SK-N-SH treated with all-trans-retinoic acid at 6 μM for 48 hours (cell line): ENCODE data around the gene DEDD.

Experiments
- ATAC-seq: fragments of 200-7000 bp; cut with Tn5 transposase; 3 replicates; pipeline ENCODE4 v1.9.1; 2020; ENCODE audit warnings: mild to moderate bottlenecking, moderate library complexity
- ARNTL ChIP-seq: fragments of 450-650 bp; formaldehyde crosslinking; IDR thresholded peaks from 2 replicates; pipeline ENCODE4 v1.5.0; 2020; ENCODE audit warnings: low read depth, mild to moderate bottlenecking, moderate library complexity, borderline replicate concordance
- BACH2 ChIP-seq: fragments of 250-450 bp; sonication (Bioruptor Pico); IDR thresholded peaks from 2 replicates; pipeline ENCODE4 v1.9.0; 2021; ENCODE audit warnings: mild to moderate bottlenecking, borderline replicate concordance
- ISL1 ChIP-seq: fragments of 250-450 bp; sonication (Bioruptor Pico); IDR thresholded peaks from 2 replicates; pipeline ENCODE4 v2.1.2; 2022; ENCODE audit warnings: mild to moderate bottlenecking, moderate library complexity
- PATZ1 ChIP-seq: fragments of 250-450 bp; sonication (Bioruptor Pico); IDR thresholded peaks from 2 replicates; pipeline ENCODE4 v1.8.0; 2020; ENCODE audit warnings: mild to moderate bottlenecking, moderate library complexity, borderline replicate concordance
- POU6F1 ChIP-seq: fragments of 250-450 bp; sonication (Bioruptor Pico); IDR thresholded peaks from 2 replicates; pipeline ENCODE4 v1.8.0; 2021; ENCODE audit warnings: low read depth, mild to moderate bottlenecking, moderate library complexity, borderline replicate concordance
- RARB ChIP-seq: fragments of 250-450 bp; sonication (Bioruptor Pico); IDR thresholded peaks from 2 replicates; pipeline ENCODE4 v1.8.0; 2021; ENCODE audit warnings: mild to moderate bottlenecking, moderate library complexity
- SNAI2 ChIP-seq: fragments of 250-450 bp; sonication (Bioruptor Pico); IDR thresholded peaks from 2 replicates; pipeline ENCODE4 v1.5.0; 2020; ENCODE audit warnings: mild to moderate bottlenecking, moderate library complexity
- TOX ChIP-seq: fragments of 250-450 bp; sonication (Bioruptor Pico); IDR thresholded peaks from 2 replicates; pipeline ENCODE4 v1.8.0; 2021; ENCODE audit warnings: mild to moderate bottlenecking, moderate library complexity, borderline replicate concordance
- ZC3H10 ChIP-seq: fragments of 250-450 bp; sonication (Bioruptor Pico); IDR thresholded peaks from 2 replicates; pipeline ENCODE4 v1.5.1; 2021; ENCODE audit warnings: mild to moderate bottlenecking, moderate library complexity
- ZFP3 ChIP-seq: fragments of 250-450 bp; sonication (Bioruptor Pico); IDR thresholded peaks from 2 replicates; pipeline ENCODE4 v1.5.0; 2020; ENCODE audit warnings: mild to moderate bottlenecking, moderate library complexity
- ZFP30 ChIP-seq: fragments of 450-650 bp; formaldehyde crosslinking; IDR thresholded peaks from 2 replicates; pipeline ENCODE4 v1.5.0; 2022; ENCODE audit warnings: mild to moderate bottlenecking, moderate library complexity
- ZNF565 ChIP-seq: fragments of 450-650 bp; formaldehyde crosslinking; conservative IDR thresholded peaks from 2 replicates; pipeline ENCODE4 v1.5.0; 2020; ENCODE audit warnings: low read depth, mild to moderate bottlenecking, moderate library complexity
- ZNF70 ChIP-seq: fragments of 450-650 bp; formaldehyde crosslinking; IDR thresholded peaks from 2 replicates; pipeline ENCODE4 v1.5.0; 2020; ENCODE audit warnings: mild to moderate bottlenecking, moderate library complexity
- ZNF8 ChIP-seq: fragments of 450-650 bp; formaldehyde crosslinking; IDR thresholded peaks from 2 replicates; pipeline ENCODE4 v1.5.0; 2020; ENCODE audit warnings: mild to moderate bottlenecking, moderate library complexity
- TF ChIP-seq, protein P1 (sequence below): fragments of 250-450 bp; sonication (Bioruptor Pico); IDR thresholded peaks from 2 replicates; pipeline ENCODE4 v1.5.1; 2020; ENCODE audit warnings: low read depth, mild to moderate bottlenecking, moderate library complexity
- TF ChIP-seq, protein P2 (sequence below): fragments of 250-450 bp; sonication (Bioruptor Pico); IDR thresholded peaks from 2 replicates; pipeline ENCODE4 v1.5.0; 2020; ENCODE audit warnings: mild to moderate bottlenecking, moderate library complexity

Gene DEDD

DNA sequence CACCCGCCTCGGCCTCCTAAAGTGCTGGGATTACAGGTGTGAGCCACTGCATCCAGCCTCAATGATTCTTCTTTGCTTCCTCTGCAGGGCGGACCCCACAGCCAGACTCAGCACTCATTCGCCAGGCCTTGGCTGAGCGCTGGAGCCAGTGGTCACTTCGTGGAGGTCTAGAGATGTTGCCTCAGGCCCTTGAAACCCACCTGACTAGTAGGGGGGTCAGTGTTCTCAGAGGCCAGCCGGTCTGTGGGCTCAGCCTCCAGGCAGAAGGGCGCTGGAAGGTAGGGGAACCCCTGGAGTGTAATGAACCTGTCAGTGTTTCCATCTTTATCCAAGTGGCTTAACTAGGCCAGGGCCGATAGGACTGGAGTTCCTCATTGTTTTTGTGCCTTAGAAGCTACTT, 36.4 kb upstream of the DEDD start:
- TF ChIP-seq, protein P1, sequence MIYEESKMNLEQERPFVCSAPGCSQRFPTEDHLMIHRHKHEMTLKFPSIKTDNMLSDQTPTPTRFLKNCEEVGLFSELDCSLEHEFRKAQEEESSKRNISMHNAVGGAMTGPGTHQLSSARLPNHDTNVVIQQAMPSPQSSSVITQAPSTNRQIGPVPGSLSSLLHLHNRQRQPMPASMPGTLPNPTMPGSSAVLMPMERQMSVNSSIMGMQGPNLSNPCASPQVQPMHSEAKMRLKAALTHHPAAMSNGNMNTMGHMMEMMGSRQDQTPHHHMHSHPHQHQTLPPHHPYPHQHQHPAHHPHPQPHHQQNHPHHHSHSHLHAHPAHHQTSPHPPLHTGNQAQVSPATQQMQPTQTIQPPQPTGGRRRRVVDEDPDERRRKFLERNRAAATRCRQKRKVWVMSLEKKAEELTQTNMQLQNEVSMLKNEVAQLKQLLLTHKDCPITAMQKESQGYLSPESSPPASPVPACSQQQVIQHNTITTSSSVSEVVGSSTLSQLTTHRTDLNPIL (CRISPR knock-in tag): no peak
- no peak for ATAC-seq

- TF ChIP-seq SNAI2 (no peak), BACH2 (CRISPR knock-in tag) (no peak), TOX (CRISPR knock-in tag) (no peak), ZNF70 (CRISPR knock-in tag) (no peak)
- TF ChIP-seq, protein P2, sequence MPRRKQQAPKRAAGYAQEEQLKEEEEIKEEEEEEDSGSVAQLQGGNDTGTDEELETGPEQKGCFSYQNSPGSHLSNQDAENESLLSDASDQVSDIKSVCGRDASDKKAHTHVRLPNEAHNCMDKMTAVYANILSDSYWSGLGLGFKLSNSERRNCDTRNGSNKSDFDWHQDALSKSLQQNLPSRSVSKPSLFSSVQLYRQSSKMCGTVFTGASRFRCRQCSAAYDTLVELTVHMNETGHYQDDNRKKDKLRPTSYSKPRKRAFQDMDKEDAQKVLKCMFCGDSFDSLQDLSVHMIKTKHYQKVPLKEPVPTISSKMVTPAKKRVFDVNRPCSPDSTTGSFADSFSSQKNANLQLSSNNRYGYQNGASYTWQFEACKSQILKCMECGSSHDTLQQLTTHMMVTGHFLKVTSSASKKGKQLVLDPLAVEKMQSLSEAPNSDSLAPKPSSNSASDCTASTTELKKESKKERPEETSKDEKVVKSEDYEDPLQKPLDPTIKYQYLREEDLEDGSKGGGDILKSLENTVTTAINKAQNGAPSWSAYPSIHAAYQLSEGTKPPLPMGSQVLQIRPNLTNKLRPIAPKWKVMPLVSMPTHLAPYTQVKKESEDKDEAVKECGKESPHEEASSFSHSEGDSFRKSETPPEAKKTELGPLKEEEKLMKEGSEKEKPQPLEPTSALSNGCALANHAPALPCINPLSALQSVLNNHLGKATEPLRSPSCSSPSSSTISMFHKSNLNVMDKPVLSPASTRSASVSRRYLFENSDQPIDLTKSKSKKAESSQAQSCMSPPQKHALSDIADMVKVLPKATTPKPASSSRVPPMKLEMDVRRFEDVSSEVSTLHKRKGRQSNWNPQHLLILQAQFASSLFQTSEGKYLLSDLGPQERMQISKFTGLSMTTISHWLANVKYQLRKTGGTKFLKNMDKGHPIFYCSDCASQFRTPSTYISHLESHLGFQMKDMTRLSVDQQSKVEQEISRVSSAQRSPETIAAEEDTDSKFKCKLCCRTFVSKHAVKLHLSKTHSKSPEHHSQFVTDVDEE (CRISPR knock-in tag): no peak
- peak; percentile 33 for ATAC-seq
These were observed 34.4 kb upstream of the DEDD start for GRCh38 chr1:161166669-161167548.

DNA sequence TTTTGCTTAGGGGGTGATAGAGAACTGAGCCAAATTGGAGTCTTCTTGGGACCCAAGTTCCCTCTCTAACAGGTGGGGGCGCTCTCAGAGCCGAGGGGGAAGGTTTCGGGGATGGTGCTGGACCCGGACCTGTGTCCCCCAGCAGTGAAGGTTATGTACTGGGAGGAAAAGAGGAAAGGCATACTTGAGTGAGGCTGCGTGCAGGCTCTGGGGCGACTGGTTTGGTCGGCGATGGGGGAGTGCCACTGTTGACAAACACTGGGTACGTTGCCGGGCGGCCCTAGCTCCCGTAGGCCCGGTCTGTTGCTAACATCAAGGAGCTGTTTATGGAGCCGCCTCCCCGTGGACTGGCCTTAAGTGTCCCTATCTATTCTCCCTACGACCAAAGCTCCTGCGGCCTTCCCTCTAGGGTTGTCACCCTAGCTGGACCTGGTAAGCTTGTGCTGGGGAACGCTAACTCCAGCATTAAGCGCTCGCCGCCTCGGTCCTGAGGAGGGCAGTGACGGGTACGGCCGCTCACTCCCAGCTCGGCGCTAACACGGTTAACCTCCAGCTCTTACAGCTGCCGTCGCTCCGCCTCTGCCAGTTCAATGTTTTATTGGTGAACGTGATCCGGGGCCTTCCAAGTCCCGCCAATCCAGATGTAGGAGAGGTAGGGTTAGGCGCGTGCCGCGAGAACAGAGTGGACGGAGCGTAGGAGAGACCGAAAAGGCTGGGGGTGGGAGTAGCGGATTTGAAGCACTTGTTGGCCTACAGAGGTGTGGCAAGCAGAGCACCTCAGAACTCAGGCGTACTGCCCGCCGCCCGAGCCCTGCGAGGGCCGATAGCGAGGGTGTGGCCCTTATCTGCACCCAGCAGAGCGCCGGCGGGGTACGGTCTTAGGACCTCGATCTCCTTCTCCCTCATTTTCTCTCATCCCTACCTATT, 33.5 kb upstream of the DEDD start, which contains the start of gene PPOX:
PPOX (plus strand) TSS at position 685 of the 927 bp plus-strand sequence. CDS start 422 bp downstream, outside the sequence.
- no peak for TF ChIP-seq ARNTL (CRISPR knock-in tag)
- no peak for TF ChIP-seq ZNF8
- TF ChIP-seq, protein P2 (CRISPR knock-in tag): no peak
- no peak for TF ChIP-seq ZNF565 (CRISPR knock-in tag)
- no peak for TF ChIP-seq RARB (CRISPR knock-in tag)
- TF ChIP-seq ISL1 (CRISPR knock-in tag): no peak
- TF ChIP-seq PATZ1: no peak
- TF ChIP-seq TOX (CRISPR knock-in tag): no peak
- TF ChIP-seq SNAI2: no peak
- TF ChIP-seq ZFP30 (CRISPR knock-in tag): no peak
- no peak for TF ChIP-seq POU6F1 (CRISPR knock-in tag)
- no peak; the same call in 1 of the 2 replicates for TF ChIP-seq ZC3H10
- TF ChIP-seq ZFP3: no peak
- TF ChIP-seq ZNF70 (CRISPR knock-in tag): no peak
- no peak for TF ChIP-seq BACH2 (CRISPR knock-in tag)

More for the DNA sequence above, 33.5 kb upstream of the DEDD start, which contains the start of gene PPOX:
- ATAC-seq: peak; percentile 96
